Activated CD8-positive, alpha-beta memory T cell treated with anti-CD3 and anti-CD28 coated beads, Interleukin-2, amount 10 ng/mL, durations not matched to agents 7 days and 5 days (primary cell): ENCODE measurements around the gene UBE2S. TPM values are rescaled to one million over a fixed set of nuclear protein-coding genes. Genes with fewer than 3 reads are reported as not detected.

Source experiments
- ATAC-seq: fragments of 150-1000 bp; cut with Tn5 transposase; one replicate; pipeline ENCODE4 v1.10.0; 2021; ENCODE audit warnings: moderate library complexity
- CTCF ChIA-PET: fragments of 350-600 bp; sonication (Branson Sonifier 250); formaldehyde crosslinking; loops from one replicate; lab custom pipeline; 2021; ENCODE audit warnings: antibody characterized with exemption; lab: Charles Lee
- DNase-seq: peaks from one replicate; pipeline ENCODE4 v3.0.0-alpha.2; 2020
- H3K27ac Mint-ChIP-seq: one replicate; pipeline ENCODE4 v1.8.0; 2021; ENCODE audit warnings: mild to moderate bottlenecking, mixed read lengths
- H3K27me3 Mint-ChIP-seq: one replicate; pipeline ENCODE4 v1.8.0; 2021; ENCODE audit warnings: mixed read lengths
- H3K36me3 Mint-ChIP-seq: one replicate; pipeline ENCODE4 v1.8.0; 2021; ENCODE audit warnings: mild to moderate bottlenecking, mixed read lengths
- H3K4me1 Mint-ChIP-seq: one replicate; pipeline ENCODE4 v1.8.0; 2021; ENCODE audit warnings: mixed read lengths
- H3K4me3 Mint-ChIP-seq: one replicate; pipeline ENCODE4 v1.8.0; 2021; ENCODE audit warnings: mild to moderate bottlenecking, moderate library complexity, mixed read lengths
- H3K9me3 Mint-ChIP-seq: one replicate; pipeline ENCODE4 v1.8.0; 2022; ENCODE audit warnings: low read depth, mixed read lengths
- total RNA-seq, 2 experiments: library from RNA; stranded (reverse); gene quantifications; one replicate each; pipeline ENCODE4 v1.2.3, GENCODE V29; 2021

Gene UBE2S
- total RNA-seq, 2 experiments from 2014 or later, result 311 to 421 TPM

DNA sequence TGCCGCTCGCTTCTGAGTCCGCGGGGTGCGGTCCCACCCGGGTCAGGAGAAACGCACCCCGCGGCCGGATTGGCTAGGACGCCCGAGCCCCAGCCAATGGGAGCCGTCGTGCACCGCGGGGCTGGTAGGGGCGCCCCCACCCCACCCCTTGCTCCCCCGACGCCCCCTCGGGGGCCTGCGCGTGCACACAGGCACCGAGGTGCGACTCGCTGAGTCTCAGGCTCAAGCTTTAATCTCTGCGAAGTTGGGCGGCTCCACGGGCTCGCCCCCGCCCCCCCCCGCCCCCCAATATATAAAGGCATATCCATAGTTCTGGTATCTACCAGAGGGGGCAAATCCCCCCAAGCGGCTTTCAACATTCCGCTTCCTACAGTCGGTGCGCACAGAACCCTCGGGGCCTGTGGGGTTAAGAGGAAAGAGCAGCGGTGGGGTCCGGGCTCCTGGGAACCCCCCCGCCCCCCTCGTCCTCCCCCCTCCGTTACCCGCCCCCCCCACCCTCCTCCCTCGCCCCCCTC lies 52.8 kb downstream of the UBE2S start, which contains the start of gene COX6B2:
Gene COX6B2 (minus strand): TSS at position 22 of the 515 bp plus-strand sequence. CDS start 198 bp downstream, outside the sequence.
- no peak for DNase-seq
- H3K4me1 Mint-ChIP-seq, result peaks cover 31% of the 10 kb centered on the region
- peak within 1 kb of the TSS; percentile 21 for H3K27ac Mint-ChIP-seq
- peak within 1 kb of the TSS; percentile 60 for H3K4me3 Mint-ChIP-seq
- no peaks in the 10 kb centered on the region for H3K36me3 Mint-ChIP-seq
- CTCF ChIA-PET, result interaction anchor here (1.2 to 1.9 kb wide), 2 partner anchors 15 to 29 kb away, joined by 3 to 4 read pairs; partner anchors contain the start of genes KMT5C and TMEM238
- H3K27me3 Mint-ChIP-seq, result peaks cover 54% of the 10 kb centered on the region
- no peak for ATAC-seq
- H3K9me3 Mint-ChIP-seq, result no peaks in the 10 kb centered on the region

DNA sequence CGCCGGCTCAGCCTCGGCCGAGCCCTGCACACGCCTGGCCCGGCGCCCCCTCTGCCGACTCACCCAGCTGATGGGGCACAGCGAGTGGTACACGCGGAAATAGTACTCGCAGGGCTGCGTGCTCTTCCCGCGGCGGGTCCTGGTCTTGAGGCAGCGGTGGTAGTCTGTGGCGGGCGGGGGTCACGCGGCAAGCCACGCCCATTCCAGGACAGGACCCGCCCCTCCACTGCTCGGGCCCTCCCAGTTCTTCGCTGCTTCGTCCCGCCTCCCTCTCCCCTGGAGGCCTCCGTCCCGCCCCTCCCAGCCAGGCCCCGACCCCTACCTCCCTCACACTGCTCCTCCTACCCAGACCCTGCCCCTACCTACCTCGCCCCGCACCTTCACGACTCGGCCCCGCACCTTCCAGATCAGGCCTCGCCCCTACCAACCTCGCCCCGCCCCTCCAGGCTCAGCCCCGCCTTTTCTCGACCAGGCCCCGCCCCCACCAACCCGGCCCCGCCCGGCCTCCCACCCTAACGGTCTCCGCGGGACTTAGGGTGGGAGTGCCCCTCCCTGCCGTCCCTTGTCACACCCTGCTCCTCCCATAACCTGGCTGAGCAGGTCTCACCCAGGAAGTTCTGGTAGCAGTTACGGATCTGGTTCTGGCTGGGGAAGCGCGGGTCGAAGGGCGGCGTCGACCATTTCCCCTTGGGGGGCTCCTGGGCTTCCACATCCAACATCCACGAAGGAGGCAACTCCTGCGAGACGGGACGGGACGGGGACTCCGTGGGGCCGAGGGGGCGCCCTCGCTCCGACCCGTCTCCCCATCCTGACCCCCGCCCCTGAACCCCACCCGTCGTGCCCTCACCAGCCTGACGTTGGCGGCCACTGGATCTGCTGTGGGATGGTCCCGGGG lies 53.5 kb downstream of the UBE2S start:
- Mint-ChIP-seq H3K27me3 (peaks cover 54% of the 10 kb centered on the region), H3K9me3 (no peaks in the 10 kb centered on the region), H3K27ac (peak overlapping the region; percentile 21), H3K4me3 (peak overlapping the region; percentile 60), H3K36me3 (no peaks in the 10 kb centered on the region), H3K4me1 (peaks cover 31% of the 10 kb centered on the region)
- CTCF ChIA-PET, result interaction anchor here (1.9 kb wide), 1 partner anchor 29 kb away, joined by 4 read pairs; the partner anchor contains the start of gene TMEM238
- DNase-seq (peak; percentile 74), ATAC-seq (peak; percentile 86)

DNA sequence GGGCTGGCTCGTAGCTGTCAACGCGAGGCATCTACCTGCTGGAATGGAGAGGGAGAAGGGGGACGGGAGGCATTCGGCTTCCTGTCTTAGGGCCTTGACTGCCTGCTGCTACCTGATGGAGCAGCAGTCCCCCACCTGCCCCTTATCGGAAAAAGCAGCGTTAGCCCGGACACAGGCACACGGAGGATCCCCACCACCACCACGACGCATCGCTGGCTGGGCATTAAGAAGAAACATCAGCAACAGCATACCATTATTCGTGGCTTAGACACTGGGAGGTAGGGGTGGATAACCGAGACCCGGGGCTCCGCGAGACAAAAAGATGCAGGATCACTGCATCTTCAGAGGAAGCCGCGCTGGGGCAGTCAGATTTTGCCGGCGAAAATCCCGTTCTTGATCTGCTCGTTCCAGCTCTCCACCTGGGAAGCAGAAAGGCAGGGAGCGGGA lies 54.2 kb downstream of the UBE2S start:
- H3K27me3 Mint-ChIP-seq, result peaks cover 54% of the 10 kb centered on the region
- peak overlapping the region; percentile 60 for H3K4me3 Mint-ChIP-seq
- DNase-seq (no peak), ATAC-seq (no peak)
- peaks cover 31% of the 10 kb centered on the region for H3K4me1 Mint-ChIP-seq
- CTCF ChIA-PET, result interaction anchor here (1.7 kb wide), 1 partner anchor 51 kb away, joined by 3 read pairs; no protein-coding TSS in a partner anchor
- H3K9me3 Mint-ChIP-seq, result no peaks in the 10 kb centered on the region
- no peaks in the 10 kb centered on the region for H3K36me3 Mint-ChIP-seq
- no peak overlapping the region for H3K27ac Mint-ChIP-seq

DNA sequence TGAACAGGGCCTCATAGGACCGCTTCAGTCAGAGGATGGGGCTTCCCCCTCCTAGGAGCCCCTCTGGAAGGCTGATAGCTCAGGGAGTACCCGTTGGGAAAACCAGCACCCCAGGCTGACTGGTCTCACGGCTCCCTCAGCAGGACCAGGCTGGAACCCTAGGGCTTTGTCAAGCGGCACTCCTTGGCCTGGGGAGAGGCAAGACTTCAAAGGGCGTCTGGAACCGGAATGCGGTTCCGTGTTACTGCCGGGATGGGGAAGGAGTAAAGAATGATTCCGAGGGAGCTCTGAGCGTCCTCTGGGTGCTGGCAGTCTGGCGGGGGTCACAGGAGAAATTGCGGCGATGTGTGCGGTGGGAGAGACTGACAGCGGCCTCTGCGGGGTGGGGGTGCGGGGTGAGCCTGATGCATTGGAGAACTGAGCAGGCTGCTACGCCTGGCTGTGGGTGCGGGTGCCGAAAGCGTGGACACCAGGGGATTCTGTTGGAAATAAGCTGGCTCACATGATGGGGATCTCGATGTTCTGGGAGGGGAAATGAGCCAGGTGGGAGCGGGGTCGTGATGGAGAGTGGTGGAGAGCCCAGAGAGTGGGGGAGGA lies 54.9 kb downstream of the UBE2S start:
- Mint-ChIP-seq H3K4me1 (peaks cover 31% of the 10 kb centered on the region), H3K27ac (no peak overlapping the region), H3K27me3 (peaks cover 54% of the 10 kb centered on the region), H3K9me3 (no peaks in the 10 kb centered on the region), H3K36me3 (no peaks in the 10 kb centered on the region), H3K4me3 (peak overlapping the region; percentile 10)
- ATAC-seq, result no peak
- DNase-seq, result no peak
- CTCF ChIA-PET, result interaction anchor here (0.8 to 1.7 kb wide), 4 partner anchors 12 to 211 kb away, joined by 3 to 5 read pairs (median 3); partner anchors contain the start of gene KMT5C

DNA sequence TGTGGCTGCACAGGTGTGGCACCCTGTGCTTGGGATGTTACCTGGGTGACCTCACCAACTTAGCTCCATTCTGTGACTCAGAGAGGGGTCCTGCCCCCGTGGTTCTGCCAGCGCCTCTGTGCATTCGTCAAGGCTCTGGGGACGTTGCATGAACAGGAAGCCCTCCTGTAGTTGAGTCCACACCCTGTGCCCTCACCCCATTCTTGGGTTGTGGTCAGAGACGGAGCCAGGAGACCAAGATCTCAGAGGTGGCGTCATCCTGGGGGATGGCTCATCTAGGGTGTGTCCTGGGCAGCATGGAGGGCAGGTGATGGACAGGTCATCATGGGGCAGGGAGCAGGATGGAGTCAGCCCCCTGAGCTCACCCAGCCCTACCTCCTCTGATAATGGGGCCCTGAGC lies 55.5 kb downstream of the UBE2S start:
- H3K4me1 Mint-ChIP-seq, result peaks cover 31% of the 10 kb centered on the region
- H3K27ac Mint-ChIP-seq, result no peak overlapping the region
- H3K36me3 Mint-ChIP-seq, result no peaks in the 10 kb centered on the region
- peaks cover 49% of the 10 kb centered on the region for H3K27me3 Mint-ChIP-seq
- peak; percentile 64 for DNase-seq
- CTCF ChIA-PET, result interaction anchor here (0.8 to 1.7 kb wide), 4 partner anchors 11 to 210 kb away, joined by 3 to 5 read pairs (median 3); partner anchors contain the start of gene KMT5C
- H3K4me3 Mint-ChIP-seq, result no peak overlapping the region
- no peaks in the 10 kb centered on the region for H3K9me3 Mint-ChIP-seq
- peak; percentile 18 for ATAC-seq

DNA sequence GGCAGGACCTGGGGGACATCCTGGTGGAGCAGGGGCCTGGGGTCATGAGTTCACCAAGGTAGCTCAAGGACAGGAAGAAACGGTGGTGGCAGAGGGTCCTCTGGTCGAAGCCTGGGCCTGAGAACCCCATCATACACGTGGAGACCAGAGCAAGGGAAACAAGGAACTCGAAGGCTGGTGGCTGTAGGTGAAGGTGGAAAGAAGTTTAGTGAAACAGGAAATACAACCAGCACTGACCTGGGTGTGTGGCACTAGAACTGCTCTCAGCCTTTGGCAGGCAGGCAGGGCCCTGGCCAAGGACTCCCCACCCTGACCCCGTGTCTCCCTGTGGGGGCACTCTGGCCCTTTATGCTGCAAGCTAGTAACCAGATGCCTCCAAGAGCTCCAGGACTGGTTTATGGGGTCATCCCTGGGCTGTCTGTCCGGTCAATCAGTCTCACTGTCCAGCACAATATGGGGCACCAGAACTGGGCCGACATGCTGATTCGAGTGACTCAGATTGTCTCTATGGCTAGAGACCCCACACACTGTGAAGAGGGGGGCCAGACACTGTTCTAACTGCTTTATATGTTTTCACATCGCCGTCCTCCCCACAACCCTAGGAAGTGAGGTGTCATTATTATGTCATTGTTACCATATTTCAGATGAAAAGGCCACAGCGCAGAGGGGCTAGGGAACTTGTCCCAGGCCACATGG lies 56.8 kb downstream of the UBE2S start:
- H3K9me3 Mint-ChIP-seq, result no peaks in the 10 kb centered on the region
- H3K27ac Mint-ChIP-seq, result peak overlapping the region; percentile 59
- ATAC-seq (no peak), DNase-seq (no peak)
- H3K36me3 Mint-ChIP-seq, result no peaks in the 10 kb centered on the region
- peaks cover 36% of the 10 kb centered on the region for H3K27me3 Mint-ChIP-seq
- CTCF ChIA-PET, result interaction anchor here (0.6 to 1.3 kb wide), 4 partner anchors 11 to 67 kb away, joined by 3 to 4 read pairs (median 4); partner anchors contain the start of gene KMT5C
- no peak overlapping the region for H3K4me3 Mint-ChIP-seq
- H3K4me1 Mint-ChIP-seq, result peaks cover 31% of the 10 kb centered on the region

Other genes starting within 250 kb of the UBE2S start
- under 1 TPM in 1 of 2 experiments, not detected in 1; 0.35 TPM for gene DNAAF3, start 241.2 kb downstream of the UBE2S start, total RNA-seq
- gene SYT5, start 227.5 kb downstream of the UBE2S start, total RNA-seq, result not detected
- gene PTPRH, start 198.3 kb downstream of the UBE2S start, total RNA-seq, result not detected
- gene TMEM86B, start 179.0 kb downstream of the UBE2S start, total RNA-seq, result 10 to 100 TPM; 10.4 to 16.0 TPM
- gene PPP6R1, start 148.8 kb downstream of the UBE2S start, total RNA-seq, result 100 to 1,000 TPM; 263 to 291 TPM
- gene HSPBP1, start 127.7 kb downstream of the UBE2S start, total RNA-seq, result 10 to 100 TPM; 35.0 to 38.2 TPM
- gene BRSK1, start 123.8 kb downstream of the UBE2S start, total RNA-seq, result 1 to 10 TPM; 6.9 to 9.1 TPM
- gene TMEM150B, start 82.4 kb downstream of the UBE2S start, total RNA-seq, result 1 to 10 TPM; 1.2 to 2.4 TPM
- gene KMT5C, start 67.9 kb downstream of the UBE2S start, total RNA-seq, result 10 to 100 TPM; 26.4 to 35.3 TPM
- 1 to 10 TPM in 1 of 2 experiments, under 1 TPM in 1; 0.19 to 2.0 TPM for gene COX6B2, start 53.1 kb downstream of the UBE2S start, total RNA-seq
- not detected for gene GARIN5B, start 44.5 kb downstream of the UBE2S start, total RNA-seq
- gene IL11, start 37.3 kb downstream of the UBE2S start, total RNA-seq, result under 1 TPM; 0.50 to 0.68 TPM
- not detected for gene TMEM190, start 31.0 kb downstream of the UBE2S start, total RNA-seq
- gene TMEM238, start 23.5 kb downstream of the UBE2S start, total RNA-seq, result 10 to 100 TPM; 14.1 to 23.0 TPM
- 1,000 to 10,000 TPM; 2,244 to 2,759 TPM for gene RPL28, start 21.9 kb downstream of the UBE2S start, total RNA-seq
- gene SHISA7, start 35.5 kb upstream of the UBE2S start, total RNA-seq, result not detected
- 10 to 100 TPM; 28.2 to 35.7 TPM for gene ISOC2, start 53.9 kb upstream of the UBE2S start, total RNA-seq
- not detected for gene C19orf85, start 57.0 kb upstream of the UBE2S start, total RNA-seq
- gene ZNF628, start 68.8 kb upstream of the UBE2S start, total RNA-seq, result 1 to 10 TPM; 8.8 to 8.9 TPM
- 10 to 100 TPM; 14.6 to 23.2 TPM for gene NAT14, start 77.4 kb upstream of the UBE2S start, total RNA-seq
- gene SSC5D, start 80.6 kb upstream of the UBE2S start, total RNA-seq, result under 1 TPM; 0.68 to 0.79 TPM
- not detected for gene SBK2, start 129.3 kb upstream of the UBE2S start, total RNA-seq
- gene SBK3, start 137.8 kb upstream of the UBE2S start, total RNA-seq, result not detected
- gene ZNF579, start 173.1 kb upstream of the UBE2S start, total RNA-seq, result 1 to 10 TPM; 5.6 to 7.5 TPM
- gene FIZ1, start 191.7 kb upstream of the UBE2S start, total RNA-seq, result 10 to 100 TPM; 13.0 to 15.7 TPM
- gene ZNF524, start 192.5 kb upstream of the UBE2S start, total RNA-seq, result 10 to 100 TPM; 26.5 to 30.2 TPM
- gene ZNF865, start 197.9 kb upstream of the UBE2S start, total RNA-seq, result 10 to 100 TPM; 14.4 to 16.7 TPM
- 1 to 10 TPM; 5.1 to 7.3 TPM for gene ZNF784, start 216.8 kb upstream of the UBE2S start, total RNA-seq
- gene ZNF580, start 233.2 kb upstream of the UBE2S start, total RNA-seq, result 10 to 100 TPM; 33.1 to 33.7 TPM
- 10 to 100 TPM; 23.7 to 25.4 TPM for gene ZNF581, start 235.9 kb upstream of the UBE2S start, total RNA-seq
- 1 to 10 TPM; 5.9 TPM for gene CCDC106, start 240.4 kb upstream of the UBE2S start, total RNA-seq
- 100 to 1,000 TPM; 284 to 324 TPM for gene U2AF2, start 247.2 kb upstream of the UBE2S start, total RNA-seq